Liver (tissue), 3 donors: Measurements from ENCODE around the gene ING3.

ENCODE experiments used
- FOXA1 ChIP-seq: IDR thresholded peaks from 2 replicates; pipeline ENCODE4 v1.6.1; 2016; ENCODE audit warnings: antibody characterized with exemption
- HNF4G ChIP-seq: IDR thresholded peaks from 2 replicates; pipeline ENCODE4 v1.6.1; 2016; ENCODE audit warnings: antibody characterized with exemption
- RAD21 ChIP-seq, 2 donors: IDR thresholded peaks; 2 replicates each; pipeline ENCODE4 v1.6.1; 2016; ENCODE audit warnings: antibody characterized with exemption in 2 of 2, mild to moderate bottlenecking in 2 of 2
- TAF1 ChIP-seq: conservative IDR thresholded peaks from 2 replicates; pipeline ENCODE4 v1.6.1; 2016; ENCODE audit warnings: antibody characterized with exemption, mild to moderate bottlenecking
- YY1 ChIP-seq: IDR thresholded peaks from 2 replicates; pipeline ENCODE4 v1.6.1; 2016; ENCODE audit warnings: antibody characterized with exemption, mild to moderate bottlenecking
- TF ChIP-seq, protein P1 (sequence below): fragments of 150-350 bp; IDR thresholded peaks from 2 replicates; pipeline ENCODE4 v1.5.1; 2017; ENCODE audit warnings: improper control_type of control experiment, low read depth, low read length; ENCODE audit not compliant: missing input control
- TF ChIP-seq, protein P2 (sequence below): IDR thresholded peaks from 2 replicates; pipeline ENCODE4 v1.6.1; 2016; ENCODE audit warnings: antibody characterized with exemption
- TF ChIP-seq, protein P3 (sequence below): IDR thresholded peaks from 2 replicates; pipeline ENCODE4 v1.6.1; 2016; ENCODE audit warnings: antibody characterized with exemption
- TF ChIP-seq, protein P4 (sequence below): IDR thresholded peaks from 2 replicates; pipeline ENCODE4 v1.6.1; 2016; ENCODE audit warnings: antibody characterized with exemption
- donor health status: healthy.
- donor health status: healthy.

DNA sequence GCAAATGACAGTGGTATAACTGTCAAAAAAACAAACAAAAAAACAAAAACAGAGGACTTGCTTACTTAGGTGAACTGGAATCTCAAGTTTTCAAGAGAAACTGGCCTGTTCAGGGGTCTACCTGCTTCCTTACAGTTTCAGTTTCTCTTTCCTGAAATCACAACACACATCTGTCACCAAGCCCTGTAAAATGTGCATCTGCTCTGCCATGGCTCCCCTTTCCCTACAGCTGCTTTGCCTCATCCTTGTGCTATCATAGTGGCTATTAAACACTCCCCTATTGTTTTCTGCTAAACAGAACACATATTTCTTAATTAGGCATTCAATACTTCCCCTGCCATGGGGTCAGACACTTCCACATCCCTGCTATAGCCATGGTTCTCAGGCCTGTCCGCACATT is 75.6 kb downstream of the ING3 start:
- TF ChIP-seq RAD21 (IDR thresholded peaks at IDR 0.05), result no peak
- TF ChIP-seq, protein P1, sequence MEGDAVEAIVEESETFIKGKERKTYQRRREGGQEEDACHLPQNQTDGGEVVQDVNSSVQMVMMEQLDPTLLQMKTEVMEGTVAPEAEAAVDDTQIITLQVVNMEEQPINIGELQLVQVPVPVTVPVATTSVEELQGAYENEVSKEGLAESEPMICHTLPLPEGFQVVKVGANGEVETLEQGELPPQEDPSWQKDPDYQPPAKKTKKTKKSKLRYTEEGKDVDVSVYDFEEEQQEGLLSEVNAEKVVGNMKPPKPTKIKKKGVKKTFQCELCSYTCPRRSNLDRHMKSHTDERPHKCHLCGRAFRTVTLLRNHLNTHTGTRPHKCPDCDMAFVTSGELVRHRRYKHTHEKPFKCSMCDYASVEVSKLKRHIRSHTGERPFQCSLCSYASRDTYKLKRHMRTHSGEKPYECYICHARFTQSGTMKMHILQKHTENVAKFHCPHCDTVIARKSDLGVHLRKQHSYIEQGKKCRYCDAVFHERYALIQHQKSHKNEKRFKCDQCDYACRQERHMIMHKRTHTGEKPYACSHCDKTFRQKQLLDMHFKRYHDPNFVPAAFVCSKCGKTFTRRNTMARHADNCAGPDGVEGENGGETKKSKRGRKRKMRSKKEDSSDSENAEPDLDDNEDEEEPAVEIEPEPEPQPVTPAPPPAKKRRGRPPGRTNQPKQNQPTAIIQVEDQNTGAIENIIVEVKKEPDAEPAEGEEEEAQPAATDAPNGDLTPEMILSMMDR, result no peak
- no peak for TF ChIP-seq TAF1
- TF ChIP-seq, protein P2, sequence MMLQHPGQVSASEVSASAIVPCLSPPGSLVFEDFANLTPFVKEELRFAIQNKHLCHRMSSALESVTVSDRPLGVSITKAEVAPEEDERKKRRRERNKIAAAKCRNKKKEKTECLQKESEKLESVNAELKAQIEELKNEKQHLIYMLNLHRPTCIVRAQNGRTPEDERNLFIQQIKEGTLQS, result no peak
- TF ChIP-seq, protein P3, sequence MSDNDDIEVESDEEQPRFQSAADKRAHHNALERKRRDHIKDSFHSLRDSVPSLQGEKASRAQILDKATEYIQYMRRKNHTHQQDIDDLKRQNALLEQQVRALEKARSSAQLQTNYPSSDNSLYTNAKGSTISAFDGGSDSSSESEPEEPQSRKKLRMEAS, result no peak
- no peak for TF ChIP-seq HNF4G
- TF ChIP-seq YY1, result no peak
- TF ChIP-seq, protein P4, sequence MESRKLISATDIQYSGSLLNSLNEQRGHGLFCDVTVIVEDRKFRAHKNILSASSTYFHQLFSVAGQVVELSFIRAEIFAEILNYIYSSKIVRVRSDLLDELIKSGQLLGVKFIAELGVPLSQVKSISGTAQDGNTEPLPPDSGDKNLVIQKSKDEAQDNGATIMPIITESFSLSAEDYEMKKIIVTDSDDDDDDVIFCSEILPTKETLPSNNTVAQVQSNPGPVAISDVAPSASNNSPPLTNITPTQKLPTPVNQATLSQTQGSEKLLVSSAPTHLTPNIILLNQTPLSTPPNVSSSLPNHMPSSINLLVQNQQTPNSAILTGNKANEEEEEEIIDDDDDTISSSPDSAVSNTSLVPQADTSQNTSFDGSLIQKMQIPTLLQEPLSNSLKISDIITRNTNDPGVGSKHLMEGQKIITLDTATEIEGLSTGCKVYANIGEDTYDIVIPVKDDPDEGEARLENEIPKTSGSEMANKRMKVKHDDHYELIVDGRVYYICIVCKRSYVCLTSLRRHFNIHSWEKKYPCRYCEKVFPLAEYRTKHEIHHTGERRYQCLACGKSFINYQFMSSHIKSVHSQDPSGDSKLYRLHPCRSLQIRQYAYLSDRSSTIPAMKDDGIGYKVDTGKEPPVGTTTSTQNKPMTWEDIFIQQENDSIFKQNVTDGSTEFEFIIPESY, result no peak
- TF ChIP-seq FOXA1, result no peak
